Umbilical cord (tissue), 2 donors: ENCODE data around the gene POU6F2. TPM values are rescaled to one million over a fixed set of nuclear protein-coding genes. Genes with fewer than 3 reads are reported as not detected.
"Not testable (repeated sequence)": the region's sequence is repeated elsewhere in the genome, so short reads cannot be mapped to it uniquely, and the experiment has no call there.

ENCODE experiments used
- DNase-seq: peaks from one replicate; pipeline ENCODE4 v3.0.0-alpha.2; 2015; ENCODE audit warnings: low spot score
- total RNA-seq: library from RNA; depleted of rRNA; stranded (reverse); fragments of >200 nt; gene quantifications from one replicate; pipeline ENCODE4 v1.2.3, GENCODE V29; 2014; ENCODE audit warnings: low replicate concordance; ENCODE audit not compliant: insufficient read depth

Gene POU6F2
- total RNA-seq, 1 donor from 2014 or later = 2.9 TPM

- DNase-seq = no peak
These were observed 208.4 kb downstream of the POU6F2 start for GRCh38 chr7:39186131-39186530.

GRCh38 chr7:39186671-39187070 is 209.0 kb downstream of the POU6F2 start:
- DNase-seq = no peak

GRCh38 chr7:39187130-39187529 is 209.4 kb downstream of the POU6F2 start:
- no peak for DNase-seq

DNA sequence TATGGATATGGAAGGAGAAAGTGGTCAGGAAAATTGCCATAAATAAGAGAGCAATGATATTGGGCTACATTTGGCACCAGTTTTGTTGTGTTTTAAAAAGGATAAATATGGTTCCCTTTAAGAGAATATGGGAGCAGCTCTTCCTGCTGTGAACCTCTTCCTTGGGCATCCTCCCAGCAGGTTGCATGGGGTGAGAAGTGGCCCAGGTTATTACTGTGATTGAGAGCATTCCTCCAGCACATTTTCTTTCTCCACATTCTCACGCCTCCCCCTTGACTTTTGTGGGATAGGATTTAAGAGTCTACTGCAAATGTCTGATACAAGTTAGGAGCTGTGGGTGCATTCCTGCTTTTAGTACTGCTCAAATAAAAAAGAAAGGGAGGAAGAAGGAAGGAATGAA is 214.8 kb downstream of the POU6F2 start:
- DNase-seq = no peak

- DNase-seq = not testable (repeated sequence)
These were observed 216.7 kb downstream of the POU6F2 start for GRCh38 chr7:39194388-39194787.

- DNase-seq = no peak
These were observed 218.3 kb downstream of the POU6F2 start for GRCh38 chr7:39195967-39196366.

DNA sequence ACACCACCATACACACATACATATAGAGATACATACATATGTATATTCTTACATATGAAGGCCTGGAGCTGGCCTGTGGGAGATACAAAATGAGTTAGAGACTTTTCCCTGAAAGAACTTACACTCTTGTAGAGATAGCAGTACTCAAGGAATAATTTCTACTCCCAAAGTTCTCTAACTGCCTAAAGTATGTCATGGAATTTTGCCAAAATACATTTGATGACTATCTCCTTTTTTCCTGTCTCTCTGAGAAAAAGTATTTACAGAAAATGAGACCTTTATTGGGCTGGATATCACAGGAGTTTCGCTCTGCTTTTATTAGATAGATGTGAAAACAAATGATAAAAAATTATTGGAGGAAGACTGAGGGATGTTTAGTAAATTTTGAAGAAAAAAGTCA is 220.1 kb downstream of the POU6F2 start:
- DNase-seq = peak; percentile 39

DNA sequence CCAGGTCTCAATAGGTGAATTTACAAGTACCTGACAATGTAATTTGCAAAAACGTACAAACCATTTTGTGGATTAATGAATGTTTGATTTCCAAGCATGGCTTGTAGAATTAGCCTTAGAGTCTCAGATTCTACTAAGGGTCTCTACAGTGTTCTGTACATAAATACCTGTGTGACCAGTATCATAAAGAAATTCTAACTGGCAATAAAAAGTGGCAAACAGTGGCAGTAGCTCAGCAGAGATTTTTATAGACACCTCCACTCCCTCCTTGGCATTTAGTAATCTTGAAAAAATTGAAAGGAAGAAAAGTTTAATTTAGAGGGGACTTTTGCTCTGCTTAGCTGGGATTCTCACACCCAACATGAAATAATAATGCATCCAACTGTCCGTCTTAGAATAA is 220.8 kb downstream of the POU6F2 start:
- DNase-seq = no peak

DNA sequence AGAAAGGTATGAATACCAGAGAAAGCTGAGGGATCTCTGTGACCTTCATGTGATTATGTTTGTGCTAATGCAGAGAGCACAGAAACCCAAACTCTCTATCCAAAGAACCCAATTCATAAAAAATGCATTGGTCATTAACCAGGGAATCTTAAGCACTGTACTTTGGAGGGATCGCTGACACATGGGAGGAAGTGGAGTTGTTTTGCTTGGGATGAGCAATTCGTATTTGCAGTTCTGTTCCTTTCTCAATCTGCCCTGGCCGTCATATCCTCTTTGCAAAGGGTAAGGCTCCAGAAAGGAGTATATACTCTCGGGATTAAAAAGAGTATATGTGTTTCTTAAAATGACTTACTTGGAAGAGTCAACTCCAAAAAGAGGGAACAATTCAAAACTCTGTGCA is 221.3 kb downstream of the POU6F2 start:
- DNase-seq = no peak

DNA sequence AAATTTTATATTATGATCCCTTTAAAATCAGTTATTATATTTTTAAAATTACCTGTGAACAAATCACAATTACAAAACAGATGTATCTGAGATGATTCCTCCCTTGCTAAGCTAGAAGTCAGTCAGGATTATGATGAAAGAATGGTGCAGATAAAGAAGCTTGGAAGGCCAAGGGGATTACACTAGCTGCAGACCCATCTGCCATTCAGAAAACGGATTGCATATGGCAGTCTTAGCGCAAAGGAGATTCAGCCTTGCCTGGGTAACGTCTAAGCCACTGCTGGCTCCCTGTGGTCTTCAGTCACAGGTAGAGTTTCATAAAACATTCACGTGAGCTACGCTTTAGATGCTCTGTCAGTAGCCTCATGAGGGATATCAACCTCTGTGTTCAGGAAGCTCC is 222.2 kb downstream of the POU6F2 start:
- no peak for DNase-seq

DNA sequence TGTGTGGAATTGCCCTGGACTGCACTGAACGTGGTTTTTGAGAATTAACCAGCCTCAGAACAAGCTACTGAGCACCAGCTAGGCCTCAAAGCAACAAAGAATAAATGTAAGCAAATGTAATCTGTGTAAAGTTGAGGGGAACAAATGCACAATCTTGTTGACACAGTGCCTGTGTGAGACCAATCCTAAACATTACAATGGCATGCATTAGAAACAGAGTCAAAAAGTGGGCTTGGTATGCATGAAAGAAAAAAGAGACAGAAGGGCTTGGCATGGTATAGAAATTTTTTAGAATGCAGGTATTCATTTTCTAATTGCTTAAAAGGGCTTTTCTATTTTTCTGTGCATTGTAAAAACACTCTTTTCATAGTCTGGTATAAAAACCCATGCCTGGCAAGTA is 224.3 kb downstream of the POU6F2 start:
- no peak for DNase-seq

- no peak for DNase-seq
These were observed 232.7 kb downstream of the POU6F2 start for GRCh38 chr7:39210362-39210761.

DNA sequence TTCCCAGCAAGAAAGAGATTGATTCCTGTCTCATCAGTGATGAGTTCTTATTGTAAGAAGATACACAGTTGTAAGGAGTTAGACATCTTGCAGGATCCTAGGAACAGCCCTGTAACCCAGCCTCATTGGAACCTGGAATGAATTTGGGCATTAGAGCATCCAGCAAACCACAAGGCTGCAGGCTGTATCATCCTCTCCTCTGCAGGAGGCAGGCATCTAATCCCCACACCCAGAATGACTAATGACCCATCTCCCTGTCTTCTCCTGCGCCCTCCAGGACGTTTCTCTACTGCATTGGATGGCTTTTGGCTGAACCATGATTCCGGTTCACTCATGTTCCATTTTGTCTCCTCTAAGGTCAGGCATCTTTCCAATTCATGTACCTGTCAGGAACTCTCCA is 233.9 kb downstream of the POU6F2 start:
- DNase-seq = no peak

DNA sequence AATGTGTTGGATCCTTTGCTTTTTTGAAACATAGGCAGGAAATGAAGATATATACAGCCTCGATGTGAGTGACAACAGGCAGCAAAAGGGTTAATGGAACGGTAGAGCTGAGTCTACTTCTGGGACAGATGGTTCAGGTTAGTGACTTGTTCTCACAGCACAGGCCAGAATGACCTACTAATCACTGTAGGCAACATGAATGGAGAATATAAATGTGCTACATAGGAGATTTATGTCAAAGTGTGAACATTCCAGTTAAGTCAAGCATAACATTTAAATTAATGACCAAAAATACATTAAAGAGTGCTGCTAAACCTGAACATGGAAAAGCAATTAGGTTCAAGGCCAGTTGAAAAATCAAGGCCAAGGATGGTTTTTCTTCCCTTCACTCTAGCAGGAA is 235.2 kb downstream of the POU6F2 start:
- DNase-seq = no peak

GRCh38 chr7:39217783-39218182 is 240.1 kb downstream of the POU6F2 start:
- peak; percentile 69 for DNase-seq

GRCh38 chr7:39219869-39220268 is 242.2 kb downstream of the POU6F2 start:
- DNase-seq = no peak

DNA sequence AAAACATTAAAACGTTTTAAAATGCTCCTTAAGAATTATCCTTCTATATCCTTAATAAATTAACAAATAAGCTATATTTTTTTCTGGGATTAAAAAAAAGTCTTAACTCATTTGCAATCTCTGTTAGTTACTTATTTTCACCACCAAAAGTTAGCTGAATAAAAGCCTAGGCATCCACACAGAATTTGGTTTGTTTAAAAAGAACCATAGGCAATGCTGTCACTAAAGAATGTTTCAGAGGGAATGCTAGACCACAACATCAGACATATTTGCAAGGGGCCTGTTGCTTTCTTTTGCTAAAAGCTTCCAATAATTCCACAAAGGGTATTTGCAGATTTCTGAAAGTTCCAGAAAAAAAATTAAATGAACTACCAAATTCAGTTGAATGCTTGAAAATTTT is 244.2 kb downstream of the POU6F2 start:
- DNase-seq = no peak

- DNase-seq = no peak
These were observed 251.2 kb downstream of the POU6F2 start for GRCh38 chr7:39228946-39229345.

DNA sequence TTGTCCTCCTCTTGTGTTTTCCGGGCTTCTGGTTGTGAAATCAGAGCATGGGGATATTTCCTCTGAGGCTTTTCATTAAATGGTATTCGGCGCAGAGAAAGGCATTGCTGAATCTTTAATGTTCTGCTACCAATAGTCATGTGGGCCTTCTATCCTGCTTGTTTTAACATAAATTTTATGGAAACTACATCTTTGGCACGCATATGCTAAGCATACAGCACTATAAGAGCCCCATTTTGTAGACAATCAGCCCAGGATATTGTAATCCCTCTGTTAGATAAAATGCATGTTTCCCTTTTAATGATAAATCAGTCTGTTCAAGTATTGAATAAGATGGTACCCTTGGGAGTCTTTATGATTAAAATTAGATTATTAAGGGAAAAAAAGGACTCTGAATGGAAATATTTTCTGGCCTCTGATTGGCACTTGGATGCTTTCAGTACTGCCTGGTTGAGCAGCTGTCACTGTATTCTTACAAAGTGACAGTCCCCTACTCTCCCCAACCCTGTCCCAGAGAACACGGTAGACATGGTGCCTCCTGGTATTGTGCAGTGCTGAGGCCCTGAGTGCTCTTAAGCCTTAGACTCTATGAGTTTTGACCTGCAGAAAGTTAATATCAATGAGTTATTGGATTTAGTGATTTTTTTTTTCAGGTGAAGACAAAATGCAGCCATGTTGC is 256.3 kb downstream of the POU6F2 start:
- DNase-seq = no peak

DNA sequence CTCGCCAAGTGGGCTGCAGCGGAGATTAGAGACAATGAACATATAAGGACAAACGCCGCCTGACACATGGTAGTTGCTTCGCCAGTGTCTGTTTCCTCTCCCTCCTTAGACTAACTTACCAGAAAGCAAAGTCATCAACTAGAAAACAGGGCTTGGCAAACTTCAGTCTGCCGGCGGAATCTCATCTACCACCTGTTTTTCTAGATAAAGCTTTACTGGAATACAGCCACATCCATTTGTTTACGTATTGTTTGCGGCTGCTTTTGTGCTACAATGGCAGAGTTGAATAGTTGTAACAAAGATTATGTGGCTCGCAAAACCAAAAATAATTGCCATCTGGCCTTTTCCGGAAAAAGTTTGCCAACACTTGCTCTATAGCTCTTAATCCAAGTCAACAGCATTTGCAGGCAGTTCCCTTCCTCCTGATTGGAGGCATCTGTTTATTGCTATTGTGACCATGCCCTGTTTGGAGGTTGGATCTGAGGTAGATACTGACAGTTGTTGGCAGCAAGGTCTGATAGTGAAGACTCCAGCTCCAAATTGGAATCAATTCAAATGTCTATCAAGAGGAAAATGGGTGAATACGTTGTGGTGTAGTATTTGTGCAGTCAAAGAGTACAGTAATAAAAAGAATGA is 260.6 kb downstream of the POU6F2 start:
- no peak for DNase-seq

DNA sequence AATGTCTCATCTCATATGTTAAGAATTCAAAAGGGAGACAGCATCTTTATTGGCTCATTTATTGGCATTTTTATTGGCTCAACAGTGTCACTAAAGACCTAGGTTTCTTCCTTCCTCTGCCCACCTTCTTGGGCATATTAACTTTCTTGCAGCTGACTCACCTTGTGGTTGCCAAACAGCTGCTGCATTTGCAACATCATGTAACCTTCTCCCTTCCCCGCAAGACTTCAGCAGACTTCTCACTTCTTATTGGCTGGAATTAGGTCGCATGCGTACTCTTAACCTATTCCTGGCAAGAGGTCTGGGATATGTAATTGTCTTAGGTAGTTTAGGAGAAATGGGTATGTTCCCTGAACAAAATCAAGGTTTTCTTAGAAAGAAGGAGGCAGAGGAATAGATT is 263.2 kb downstream of the POU6F2 start:
- no peak for DNase-seq

- DNase-seq = no peak
These were observed 269.9 kb downstream of the POU6F2 start for GRCh38 chr7:39247576-39247975.

- DNase-seq = peak; percentile 26
These were observed 270.5 kb downstream of the POU6F2 start for GRCh38 chr7:39248041-39248691.
